CD4-positive, alpha-beta memory T cell (primary cell): ENCODE measurements around the gene SLC23A2. TPM values are rescaled to one million over a fixed set of nuclear protein-coding genes. Genes with fewer than 3 reads are reported as not detected.

Source experiments
- CTCF ChIA-PET: fragments of 350-600 bp; sonication (Branson Sonifier 250); formaldehyde crosslinking; loops from one replicate; lab custom pipeline; 2021; ENCODE audit warnings: inconsistent platforms; ENCODE audit not compliant: partially characterized antibody; lab: Charles Lee
- POLR2A ChIA-PET: fragments of 350-600 bp; sonication (Branson Sonifier 250); formaldehyde crosslinking; loops from one replicate; lab custom pipeline; 2021; ENCODE audit not compliant: partially characterized antibody; lab: Charles Lee
- DNase-seq, 5 donors: peaks; one replicate each; pipeline versions ENCODE4 v3.0.0 to v3.0.0-alpha.2; 2020 to 2022; ENCODE audit warnings: mixed read lengths in 1 of 5
- H3K27ac ChIP-seq: one replicate; pipeline ENCODE4 v1.7.0; 2013; ENCODE audit warnings: low read depth, low read length
- H3K27me3 ChIP-seq: 2 replicates; pipeline ENCODE4 v1.7.0; 2013; ENCODE audit warnings: mild to moderate bottlenecking, low read length, moderate library complexity; ENCODE audit not compliant: insufficient read depth
- H3K36me3 ChIP-seq: 2 replicates; pipeline ENCODE4 v1.7.0; 2013; ENCODE audit warnings: mild to moderate bottlenecking, low read length, moderate library complexity; ENCODE audit not compliant: insufficient read depth
- H3K4me1 ChIP-seq: 2 replicates; pipeline ENCODE4 v1.7.0; 2013; ENCODE audit warnings: mild to moderate bottlenecking, low read length, moderate library complexity; ENCODE audit not compliant: insufficient read depth
- H3K4me3 ChIP-seq, 2 donors: one replicate each; pipeline ENCODE4 v1.7.0; 2013; ENCODE audit warnings: low read length in 2 of 2, mild to moderate bottlenecking in 1 of 2
- H3K9me3 ChIP-seq, 2 donors: one replicate each; pipeline ENCODE4 v1.7.0; 2013; ENCODE audit warnings: low read length in 2 of 2, control low read depth in 1 of 2; ENCODE audit not compliant: control insufficient read depth in 1 of 2
- H3K27ac Mint-ChIP-seq, 7 donors: one replicate each; pipeline ENCODE4 v1.8.0; 2020 to 2021; ENCODE audit warnings: mixed read lengths in 7 of 7, mild to moderate bottlenecking in 6 of 7, inconsistent platforms in 3 of 7, moderate library complexity in 3 of 7
- H3K27me3 Mint-ChIP-seq, 2 donors: one replicate each; pipeline ENCODE4 v1.8.0; 2020 to 2021; ENCODE audit warnings: mixed read lengths in 2 of 2
- H3K36me3 Mint-ChIP-seq, 2 donors: one replicate each; pipeline ENCODE4 v1.8.0; 2020 to 2021; ENCODE audit warnings: mixed read lengths in 2 of 2, inconsistent platforms in 1 of 2, mild to moderate bottlenecking in 1 of 2
- H3K4me1 Mint-ChIP-seq, 4 donors: one replicate each; pipeline ENCODE4 v1.8.0; 2020 to 2021; ENCODE audit warnings: mixed read lengths in 4 of 4, mild to moderate bottlenecking in 1 of 4
- H3K4me3 Mint-ChIP-seq, 8 donors: one replicate each; pipeline ENCODE4 v1.8.0; 2020 to 2021; ENCODE audit warnings: mixed read lengths in 8 of 8, mild to moderate bottlenecking in 7 of 8, moderate library complexity in 6 of 8, inconsistent platforms in 3 of 8
- H3K9me3 Mint-ChIP-seq, 8 donors: one replicate each; pipeline ENCODE4 v1.8.0; 2020 to 2021; ENCODE audit warnings: mixed read lengths in 8 of 8, mild to moderate bottlenecking in 5 of 8, inconsistent platforms in 3 of 8, moderate library complexity in 1 of 8
- intact Hi-C: fragments of 100-400 bp; cut with micrococcal nuclease; formaldehyde crosslinking; loops from one replicate; pipeline ENCODE4 v1.15.1; 2023
- polyA plus RNA-seq, 2 donors: library from polyadenylated mRNA; unstranded; fragments of 300-500 nt; fragmentation: Illumina TruSeq; gene quantifications; one replicate each; pipeline ENCODE4 v1.2.3, GENCODE V29; 2021
- total RNA-seq, 2 experiments: library from RNA; stranded (reverse); gene quantifications; one replicate each; pipeline ENCODE4 v1.2.3, GENCODE V29; 2021

Gene SLC23A2
- total and polyA plus RNA-seq, 4 experiments from 2014 or later, result 4.3 to 22.6 (median 16.6) TPM

DNA sequence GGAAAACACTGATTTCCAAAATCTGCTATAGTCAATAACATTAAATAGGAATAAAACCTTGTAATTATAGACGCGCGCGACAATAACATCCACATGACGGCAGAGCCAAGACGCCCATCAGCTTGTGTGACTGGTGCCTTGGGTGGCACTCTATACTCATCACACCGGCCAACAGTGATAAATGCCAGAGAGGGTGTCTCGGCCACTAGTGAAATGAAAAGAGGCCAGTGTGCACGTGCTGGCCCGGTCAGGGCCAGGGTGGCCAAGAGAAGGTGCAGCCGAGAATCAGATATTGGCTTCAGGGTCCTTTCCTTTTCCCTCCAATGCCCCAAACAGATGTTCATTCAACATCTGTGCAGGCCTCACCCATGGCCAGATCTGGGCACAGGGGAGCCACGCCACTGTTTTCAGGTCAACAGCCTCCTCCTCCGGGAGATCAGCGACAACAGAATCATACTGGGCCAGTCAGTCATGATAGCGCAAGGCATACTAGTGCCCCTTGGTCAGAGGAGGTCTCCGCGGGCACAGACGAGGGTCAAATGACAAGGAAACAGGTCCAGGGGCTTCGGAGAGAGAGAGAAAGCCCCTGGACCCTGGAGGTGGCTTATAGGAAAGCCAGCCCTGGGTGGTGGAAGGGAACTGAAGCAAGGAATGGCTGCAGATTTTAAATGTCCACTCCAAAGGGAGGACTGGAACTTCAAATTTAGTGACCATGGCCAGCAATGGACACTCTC, 145.1 kb downstream of the SLC23A2 start:
- H3K36me3 Mint-ChIP-seq, result peaks cover 52 to 78% of the 10 kb centered on the region in 2 donors
- no peak for DNase-seq
- no peak overlapping the region for H3K4me3 ChIP-seq
- no peaks in the 10 kb centered on the region for H3K27me3 Mint-ChIP-seq
- H3K27me3 ChIP-seq, result no peaks in the 10 kb centered on the region
- H3K4me3 Mint-ChIP-seq, result no peak overlapping the region
- H3K4me1 ChIP-seq, result no peaks in the 10 kb centered on the region
- H3K4me1 Mint-ChIP-seq, result peaks cover 0 to 4% (median 1%) of the 10 kb centered on the region in 4 donors
- H3K9me3 ChIP-seq, result no peaks in the 10 kb centered on the region
- POLR2A ChIA-PET, result no interaction called here
- H3K36me3 ChIP-seq, result peaks cover 29% of the 10 kb centered on the region
- no peaks in the 10 kb centered on the region for H3K9me3 Mint-ChIP-seq
- CTCF ChIA-PET, result no interaction called here
- peak overlapping the region in 2 of 7 donors; percentile 41 to 48 for H3K27ac Mint-ChIP-seq
- intact Hi-C loops, result no loop called here
- no peak overlapping the region for H3K27ac ChIP-seq

DNA sequence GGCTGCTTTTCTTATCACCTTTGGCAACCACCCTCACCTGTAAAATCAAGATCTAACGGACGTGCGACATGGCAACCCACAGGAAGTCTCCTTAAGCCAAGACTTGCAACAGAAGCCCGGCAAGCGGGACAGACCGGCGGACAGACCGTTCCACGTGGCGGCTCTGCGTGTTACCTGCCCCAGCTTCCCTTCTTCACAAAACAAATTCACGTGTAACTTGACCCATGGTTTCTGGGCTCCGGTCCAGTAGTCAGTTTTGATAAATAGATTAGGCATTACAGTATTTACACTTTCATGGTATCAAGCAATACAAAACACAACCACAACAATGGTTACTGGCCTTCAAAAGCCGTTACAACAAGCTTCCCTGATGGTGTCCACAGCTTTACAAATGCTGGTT, 145.8 kb downstream of the SLC23A2 start:
- no peak for DNase-seq
- peaks cover 0 to 4% (median 1%) of the 10 kb centered on the region in 4 donors for H3K4me1 Mint-ChIP-seq
- no peak overlapping the region for H3K4me3 Mint-ChIP-seq
- intact Hi-C loops, result no loop called here
- H3K27ac Mint-ChIP-seq, result peak overlapping the region in 1 of 7 donors; percentile 49
- no peaks in the 10 kb centered on the region for H3K9me3 Mint-ChIP-seq
- Histone ChIP-seq H3K4me1 (no peaks in the 10 kb centered on the region), H3K4me3 (no peak overlapping the region), H3K9me3 (no peaks in the 10 kb centered on the region), H3K36me3 (peaks cover 25% of the 10 kb centered on the region), H3K27me3 (no peaks in the 10 kb centered on the region), H3K27ac (no peak overlapping the region)
- no peaks in the 10 kb centered on the region for H3K27me3 Mint-ChIP-seq
- POLR2A ChIA-PET, result no interaction called here
- H3K36me3 Mint-ChIP-seq, result peaks cover 47 to 74% of the 10 kb centered on the region in 2 donors
- CTCF ChIA-PET, result no interaction called here

DNA sequence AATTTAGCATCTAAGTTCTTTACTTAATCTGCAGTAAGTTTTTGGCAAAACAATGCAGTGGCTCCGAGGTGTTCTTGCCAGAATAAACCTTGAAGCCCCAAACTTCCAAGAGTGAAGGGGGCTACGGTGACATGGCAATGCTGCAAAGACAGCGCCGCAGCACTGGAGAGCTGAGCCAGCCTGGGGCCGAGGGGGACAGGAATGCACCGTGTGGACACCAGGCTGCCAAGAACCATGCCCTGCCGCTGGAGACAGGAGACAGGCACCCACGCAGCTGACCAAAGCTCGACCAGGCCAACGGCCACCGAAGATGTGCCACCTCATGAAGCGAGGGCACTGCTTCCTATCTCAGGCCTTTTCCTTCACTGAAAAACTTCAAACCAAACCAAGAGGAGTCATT, 146.2 kb downstream of the SLC23A2 start:
- intact Hi-C loops, result no loop called here
- Histone ChIP-seq H3K4me1 (no peaks in the 10 kb centered on the region), H3K4me3 (no peak overlapping the region), H3K36me3 (peaks cover 20% of the 10 kb centered on the region), H3K9me3 (no peaks in the 10 kb centered on the region), H3K27me3 (no peaks in the 10 kb centered on the region), H3K27ac (no peak overlapping the region)
- peak overlapping the region in 1 of 7 donors; percentile 49 for H3K27ac Mint-ChIP-seq
- DNase-seq, result no peak
- peaks cover 43 to 69% of the 10 kb centered on the region in 2 donors for H3K36me3 Mint-ChIP-seq
- H3K27me3 Mint-ChIP-seq, result no peaks in the 10 kb centered on the region
- ChIA-PET POLR2A (no interaction called here), CTCF (no interaction called here)
- no peaks in the 10 kb centered on the region for H3K9me3 Mint-ChIP-seq
- no peak overlapping the region for H3K4me3 Mint-ChIP-seq
- peaks cover 0 to 4% (median 1%) of the 10 kb centered on the region in 4 donors for H3K4me1 Mint-ChIP-seq

DNA sequence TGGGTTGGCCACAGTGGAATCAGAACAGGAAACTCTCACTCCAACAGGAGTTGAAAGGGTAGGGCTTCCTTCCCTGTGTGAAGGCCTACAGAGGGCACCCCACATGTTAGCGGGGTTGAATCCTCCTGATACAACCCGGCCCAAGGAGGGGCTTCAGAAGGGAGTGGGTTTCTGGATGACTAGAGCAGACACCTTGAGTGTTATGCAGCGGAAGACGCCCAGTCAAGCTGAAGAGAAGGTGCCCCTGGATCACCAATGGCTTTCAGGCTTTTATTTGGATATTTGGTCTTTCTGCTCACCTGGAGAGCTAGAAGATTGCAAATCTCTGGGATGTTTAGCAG, 146.8 kb downstream of the SLC23A2 start:
- Histone ChIP-seq H3K27me3 (no peaks in the 10 kb centered on the region), H3K27ac (no peak overlapping the region), H3K4me3 (no peak overlapping the region), H3K4me1 (no peaks in the 10 kb centered on the region), H3K36me3 (peaks cover 20% of the 10 kb centered on the region), H3K9me3 (no peaks in the 10 kb centered on the region)
- H3K4me3 Mint-ChIP-seq, result no peak overlapping the region
- H3K27me3 Mint-ChIP-seq, result no peaks in the 10 kb centered on the region
- no peak overlapping the region for H3K27ac Mint-ChIP-seq
- intact Hi-C loops, result no loop called here
- no peak for DNase-seq
- peaks cover 0 to 4% (median 2%) of the 10 kb centered on the region in 4 donors for H3K4me1 Mint-ChIP-seq
- H3K36me3 Mint-ChIP-seq, result peaks cover 37 to 64% of the 10 kb centered on the region in 2 donors
- ChIA-PET POLR2A (no interaction called here), CTCF (no interaction called here)
- no peaks in the 10 kb centered on the region for H3K9me3 Mint-ChIP-seq

DNA sequence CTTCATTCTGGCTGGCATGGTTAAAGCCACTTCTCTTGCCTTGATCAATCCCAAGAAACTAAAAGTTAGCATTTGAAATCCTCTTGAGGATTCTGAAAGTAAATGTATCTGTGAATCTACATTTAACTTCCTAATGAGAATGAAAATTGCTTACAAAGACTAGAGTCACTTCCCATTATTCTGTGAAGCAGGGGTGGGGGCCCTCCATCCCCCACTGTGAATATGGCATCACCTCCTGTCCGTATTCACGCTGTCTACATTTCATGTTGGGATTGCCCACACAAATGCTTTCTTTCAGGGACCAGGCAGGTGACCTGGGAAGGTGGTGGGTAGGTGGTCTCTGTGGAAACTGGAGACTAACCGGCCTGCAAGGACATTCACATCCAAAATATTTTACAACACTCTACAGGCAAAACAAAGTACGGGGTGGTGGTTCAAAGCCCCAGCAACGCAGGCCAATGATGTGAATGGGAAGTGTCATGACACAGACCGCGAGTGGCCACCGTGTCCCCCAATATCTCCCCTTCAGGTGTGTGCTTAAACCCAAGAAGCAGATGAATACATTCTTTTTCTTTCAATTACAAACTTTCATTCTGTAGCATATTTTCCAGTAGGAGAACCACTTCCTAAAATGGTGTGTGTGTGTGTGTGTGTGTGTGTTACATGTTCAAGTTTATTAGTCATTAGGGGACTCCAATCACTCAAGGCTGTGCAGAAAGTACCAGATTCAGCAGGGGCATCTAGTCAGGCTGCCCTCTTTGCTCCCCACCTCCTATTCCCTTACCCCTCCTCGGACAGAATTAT, 147.4 kb downstream of the SLC23A2 start:
- H3K27me3 Mint-ChIP-seq, result no peaks in the 10 kb centered on the region
- no peak for DNase-seq
- peaks cover 31 to 58% of the 10 kb centered on the region in 2 donors for H3K36me3 Mint-ChIP-seq
- ChIA-PET CTCF (no interaction called here), POLR2A (no interaction called here)
- no peak overlapping the region for H3K27ac ChIP-seq
- no peaks in the 10 kb centered on the region for H3K9me3 ChIP-seq
- H3K27me3 ChIP-seq, result no peaks in the 10 kb centered on the region
- H3K9me3 Mint-ChIP-seq, result no peaks in the 10 kb centered on the region
- intact Hi-C loops, result no loop called here
- no peak overlapping the region for H3K4me3 Mint-ChIP-seq
- peaks cover 20% of the 10 kb centered on the region for H3K36me3 ChIP-seq
- H3K27ac Mint-ChIP-seq, result peak overlapping the region in 2 of 7 donors; percentile 2 to 23
- no peak overlapping the region for H3K4me3 ChIP-seq
- H3K4me1 Mint-ChIP-seq, result peaks cover 0 to 4% (median 2%) of the 10 kb centered on the region in 4 donors
- H3K4me1 ChIP-seq, result no peaks in the 10 kb centered on the region

DNA sequence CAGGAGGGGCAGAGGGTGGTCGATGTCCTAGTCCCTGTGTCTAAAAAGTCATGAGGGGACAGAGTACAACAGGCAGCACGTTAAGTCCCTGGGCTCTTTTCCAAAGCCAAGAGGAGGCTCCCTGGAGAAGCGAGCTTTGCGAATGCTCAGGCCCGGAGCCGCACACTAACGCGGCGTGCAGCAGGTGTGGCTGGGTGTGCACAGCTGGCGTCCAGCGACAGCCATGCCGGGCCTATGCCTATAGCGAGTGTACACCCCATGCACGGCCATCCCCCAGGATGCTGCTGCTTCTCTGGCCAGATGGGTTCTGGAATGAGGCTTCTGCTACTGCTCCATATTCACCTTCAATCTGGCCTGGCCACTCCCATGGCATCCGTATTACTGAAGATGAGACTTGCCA, 148.3 kb downstream of the SLC23A2 start:
- POLR2A ChIA-PET, result no interaction called here
- no peak for DNase-seq
- H3K27ac ChIP-seq, result no peak overlapping the region
- H3K27me3 ChIP-seq, result no peaks in the 10 kb centered on the region
- peaks cover 10% of the 10 kb centered on the region for H3K36me3 ChIP-seq
- H3K4me1 ChIP-seq, result no peaks in the 10 kb centered on the region
- no peaks in the 10 kb centered on the region for H3K9me3 Mint-ChIP-seq
- H3K4me3 Mint-ChIP-seq, result no peak overlapping the region
- H3K27ac Mint-ChIP-seq, result peak overlapping the region in 2 of 7 donors; percentile 41 to 55
- peaks cover 22 to 48% of the 10 kb centered on the region in 2 donors for H3K36me3 Mint-ChIP-seq
- no peaks in the 10 kb centered on the region for H3K27me3 Mint-ChIP-seq
- intact Hi-C loops, result no loop called here
- H3K9me3 ChIP-seq, result no peaks in the 10 kb centered on the region
- CTCF ChIA-PET, result no interaction called here
- H3K4me1 Mint-ChIP-seq, result peaks cover 0 to 4% (median under 1%) of the 10 kb centered on the region in 4 donors
- no peak overlapping the region for H3K4me3 ChIP-seq

DNA sequence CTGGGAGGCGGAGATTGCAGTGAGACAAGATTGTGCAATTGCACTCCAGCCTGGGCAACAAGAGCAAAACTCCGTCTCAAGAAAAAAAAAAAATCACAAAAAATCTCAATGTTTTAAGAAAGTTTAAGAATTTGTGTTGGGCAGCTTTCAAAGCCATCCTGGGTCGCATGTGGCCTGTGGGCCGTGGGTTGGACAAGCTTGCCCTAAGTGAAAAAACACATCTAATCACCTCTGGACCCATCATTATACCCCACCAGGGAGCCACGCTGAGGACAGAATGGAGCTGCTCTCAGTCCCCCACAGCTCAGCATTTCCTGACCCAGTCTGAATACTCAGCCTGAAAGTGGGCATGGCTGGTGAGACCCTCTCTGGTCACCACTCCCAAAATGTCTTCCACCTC, 150.3 kb downstream of the SLC23A2 start:
- Mint-ChIP-seq H3K27me3 (no peaks in the 10 kb centered on the region), H3K36me3 (peaks cover 6 to 29% of the 10 kb centered on the region in 2 donors), H3K27ac (no peak overlapping the region), H3K4me3 (no peak overlapping the region), H3K9me3 (no peaks in the 10 kb centered on the region), H3K4me1 (peaks cover 0 to 1% (median 0%) of the 10 kb centered on the region in 4 donors)
- Histone ChIP-seq H3K9me3 (no peaks in the 10 kb centered on the region), H3K27me3 (no peaks in the 10 kb centered on the region), H3K4me1 (no peaks in the 10 kb centered on the region), H3K27ac (no peak overlapping the region), H3K4me3 (no peak overlapping the region), H3K36me3 (peaks cover 3% of the 10 kb centered on the region)
- CTCF ChIA-PET, result no interaction called here
- POLR2A ChIA-PET, result no interaction called here
- intact Hi-C loops, result no loop called here
- no peak for DNase-seq
